Activated CD4-positive, alpha-beta memory T cell treated with anti-CD3 and anti-CD28 coated beads, Interleukin-2, amount 10 ng/mL, durations not matched to agents 7 days and 5 days (primary cell): ENCODE measurements around the gene P3H2. TPM values are rescaled to one million over a fixed set of nuclear protein-coding genes. Genes with fewer than 3 reads are reported as not detected.

ENCODE experiments used
- CTCF ChIA-PET: fragments of 350-600 bp; sonication (Branson Sonifier 250); formaldehyde crosslinking; loops from one replicate; lab custom pipeline; 2021; ENCODE audit warnings: antibody characterized with exemption, inconsistent platforms; lab: Charles Lee
- POLR2A ChIA-PET: fragments of 350-600 bp; sonication (Branson Sonifier 250); formaldehyde crosslinking; loops from one replicate; lab custom pipeline; 2021; ENCODE audit warnings: antibody characterized with exemption; lab: Charles Lee
- DNase-seq: peaks from one replicate; pipeline ENCODE4 v3.0.0-alpha.2; 2020
- H3K27ac Mint-ChIP-seq: one replicate; pipeline ENCODE4 v1.8.0; 2021; ENCODE audit warnings: mild to moderate bottlenecking, mixed read lengths
- H3K27me3 Mint-ChIP-seq: one replicate; pipeline ENCODE4 v1.8.0; 2021; ENCODE audit warnings: mixed read lengths
- H3K36me3 Mint-ChIP-seq: one replicate; pipeline ENCODE4 v1.8.0; 2021; ENCODE audit warnings: low read depth, mixed read lengths
- H3K4me1 Mint-ChIP-seq: one replicate; pipeline ENCODE4 v1.8.0; 2021; ENCODE audit warnings: mixed read lengths
- H3K4me3 Mint-ChIP-seq: one replicate; pipeline ENCODE4 v1.8.0; 2021; ENCODE audit warnings: mild to moderate bottlenecking, mixed read lengths
- H3K9me3 Mint-ChIP-seq: one replicate; pipeline ENCODE4 v1.8.0; 2021; ENCODE audit warnings: mixed read lengths
- total RNA-seq, 2 experiments: library from RNA; stranded (reverse); gene quantifications; one replicate each; pipeline ENCODE4 v1.2.3, GENCODE V29; 2021

Gene P3H2
- total RNA-seq, 2 experiments from 2014 or later = not detected

GRCh38 chr3:189983612-189984011 lies 137.1 kb downstream of the P3H2 start:
- POLR2A ChIA-PET = no interaction called here
- H3K4me3 Mint-ChIP-seq = no peak overlapping the region
- CTCF ChIA-PET = no interaction called here
- no peaks in the 10 kb centered on the region for H3K36me3 Mint-ChIP-seq
- H3K27ac Mint-ChIP-seq = no peak overlapping the region
- no peak for DNase-seq
- peaks cover 4% of the 10 kb centered on the region for H3K27me3 Mint-ChIP-seq
- H3K4me1 Mint-ChIP-seq = no peaks in the 10 kb centered on the region
- H3K9me3 Mint-ChIP-seq = no peaks in the 10 kb centered on the region

GRCh38 chr3:189982321-189982945 lies 138.3 kb downstream of the P3H2 start:
- Mint-ChIP-seq H3K4me1 (no peaks in the 10 kb centered on the region), H3K27ac (no peak overlapping the region), H3K9me3 (no peaks in the 10 kb centered on the region), H3K36me3 (no peaks in the 10 kb centered on the region), H3K27me3 (peaks cover 4% of the 10 kb centered on the region), H3K4me3 (no peak overlapping the region)
- DNase-seq = no peak
- ChIA-PET CTCF (no interaction called here), POLR2A (no interaction called here)

GRCh38 chr3:189981668-189982067 lies 139.0 kb downstream of the P3H2 start:
- H3K27me3 Mint-ChIP-seq = peaks cover 10% of the 10 kb centered on the region
- H3K27ac Mint-ChIP-seq = no peak overlapping the region
- ChIA-PET CTCF (interaction anchor here (0.9 kb wide), 1 partner anchor 221 kb away, joined by 3 read pairs; no protein-coding TSS in a partner anchor), POLR2A (no interaction called here)
- no peaks in the 10 kb centered on the region for H3K4me1 Mint-ChIP-seq
- no peaks in the 10 kb centered on the region for H3K36me3 Mint-ChIP-seq
- no peaks in the 10 kb centered on the region for H3K9me3 Mint-ChIP-seq
- no peak for DNase-seq
- H3K4me3 Mint-ChIP-seq = no peak overlapping the region

GRCh38 chr3:189978753-189979152 lies 141.9 kb downstream of the P3H2 start:
- DNase-seq = no peak
- Mint-ChIP-seq H3K4me3 (no peak overlapping the region), H3K4me1 (no peaks in the 10 kb centered on the region), H3K27me3 (peaks cover 16% of the 10 kb centered on the region), H3K9me3 (no peaks in the 10 kb centered on the region), H3K27ac (no peak overlapping the region), H3K36me3 (no peaks in the 10 kb centered on the region)
- ChIA-PET POLR2A (no interaction called here), CTCF (interaction anchor here (0.7 to 1.7 kb wide), 2 partner anchors 15 to 18 kb away, joined by 3 to 5 read pairs; no protein-coding TSS in a partner anchor)

GRCh38 chr3:189977174-189977573 lies 143.5 kb downstream of the P3H2 start:
- H3K36me3 Mint-ChIP-seq = no peaks in the 10 kb centered on the region
- ChIA-PET POLR2A (no interaction called here), CTCF (interaction anchor here (1.7 kb wide), 1 partner anchor 16 kb away, joined by 5 read pairs; no protein-coding TSS in a partner anchor)
- H3K27me3 Mint-ChIP-seq = peaks cover 14% of the 10 kb centered on the region
- H3K4me3 Mint-ChIP-seq = no peak overlapping the region
- H3K9me3 Mint-ChIP-seq = no peaks in the 10 kb centered on the region
- H3K4me1 Mint-ChIP-seq = no peaks in the 10 kb centered on the region
- H3K27ac Mint-ChIP-seq = no peak overlapping the region
- no peak for DNase-seq

- no peak overlapping the region for H3K4me3 Mint-ChIP-seq
- H3K4me1 Mint-ChIP-seq = no peaks in the 10 kb centered on the region
- H3K9me3 Mint-ChIP-seq = no peaks in the 10 kb centered on the region
- no peak for DNase-seq
- no peaks in the 10 kb centered on the region for H3K36me3 Mint-ChIP-seq
- peaks cover 14% of the 10 kb centered on the region for H3K27me3 Mint-ChIP-seq
- POLR2A ChIA-PET = no interaction called here
- no peak overlapping the region for H3K27ac Mint-ChIP-seq
- CTCF ChIA-PET = interaction anchor here (0.9 kb wide), 1 partner anchor 28 kb away, joined by 3 read pairs; no protein-coding TSS in a partner anchor
Measured at GRCh38 chr3:189975391-189975990, 145.2 kb downstream of the P3H2 start.

- no peaks in the 10 kb centered on the region for H3K36me3 Mint-ChIP-seq
Measured at GRCh38 chr3:189974359-189974758, 146.3 kb downstream of the P3H2 start.

GRCh38 chr3:189967254-189967865 lies 153.3 kb downstream of the P3H2 start:
- ChIA-PET POLR2A (no interaction called here), CTCF (interaction anchor here (0.6 to 2.2 kb wide), 9 partner anchors 11 to 355 kb away, joined by 3 to 14 read pairs (median 4); partner anchors contain the start of gene CLDN1)
- Mint-ChIP-seq H3K9me3 (no peaks in the 10 kb centered on the region), H3K36me3 (no peaks in the 10 kb centered on the region), H3K4me1 (peaks cover 3% of the 10 kb centered on the region), H3K27ac (no peak overlapping the region), H3K27me3 (peaks cover 9% of the 10 kb centered on the region), H3K4me3 (no peak overlapping the region)
- DNase-seq = no peak

More at GRCh38 chr3:189974359-189974758, 146.3 kb downstream of the P3H2 start:
- Mint-ChIP-seq H3K4me1 (no peaks in the 10 kb centered on the region), H3K4me3 (no peak overlapping the region), H3K9me3 (no peaks in the 10 kb centered on the region), H3K27ac (no peak overlapping the region), H3K27me3 (peaks cover 14% of the 10 kb centered on the region)
- ChIA-PET CTCF (interaction anchor here (3.4 kb wide), 1 partner anchor 12 kb away, joined by 17 read pairs; no protein-coding TSS in a partner anchor), POLR2A (no interaction called here)
- DNase-seq = no peak

- POLR2A ChIA-PET = no interaction called here
- no peak for DNase-seq
- H3K27ac Mint-ChIP-seq = no peak overlapping the region
- H3K4me1 Mint-ChIP-seq = peaks cover 3% of the 10 kb centered on the region
- CTCF ChIA-PET = interaction anchor here (0.6 to 2.2 kb wide), 8 partner anchors 16 to 356 kb away, joined by 3 to 14 read pairs (median 4); partner anchors contain the start of gene CLDN1
- H3K27me3 Mint-ChIP-seq = peaks cover 9% of the 10 kb centered on the region
- H3K9me3 Mint-ChIP-seq = no peaks in the 10 kb centered on the region
- no peak overlapping the region for H3K4me3 Mint-ChIP-seq
- H3K36me3 Mint-ChIP-seq = no peaks in the 10 kb centered on the region
Measured at GRCh38 chr3:189966843-189967242, 153.9 kb downstream of the P3H2 start.

- DNase-seq = no peak
- Mint-ChIP-seq H3K4me1 (peaks cover 13% of the 10 kb centered on the region), H3K27ac (no peak overlapping the region), H3K9me3 (no peaks in the 10 kb centered on the region), H3K36me3 (no peaks in the 10 kb centered on the region), H3K27me3 (peaks cover 9% of the 10 kb centered on the region), H3K4me3 (no peak overlapping the region)
- POLR2A ChIA-PET = no interaction called here
- CTCF ChIA-PET = interaction anchor here (1.4 to 3.3 kb wide), 2 partner anchors 238 to 358 kb away, joined by 4 to 13 read pairs; partner anchors contain the start of gene CLDN1
Measured at GRCh38 chr3:189964623-189965332, 155.9 kb downstream of the P3H2 start.

GRCh38 chr3:189962466-189962865 lies 158.2 kb downstream of the P3H2 start:
- ChIA-PET CTCF (interaction anchor here (0.6 to 3.3 kb wide), 12 partner anchors 8 to 806 kb away, joined by 3 to 17 read pairs (median 6); partner anchors contain the start of gene CLDN1), POLR2A (no interaction called here)
- Mint-ChIP-seq H3K36me3 (no peaks in the 10 kb centered on the region), H3K27ac (no peak overlapping the region), H3K4me3 (no peak overlapping the region), H3K27me3 (peaks cover 16% of the 10 kb centered on the region), H3K9me3 (no peaks in the 10 kb centered on the region), H3K4me1 (peaks cover 13% of the 10 kb centered on the region)
- no peak for DNase-seq

- POLR2A ChIA-PET = no interaction called here
- H3K36me3 Mint-ChIP-seq = no peaks in the 10 kb centered on the region
- H3K27ac Mint-ChIP-seq = no peak overlapping the region
Measured at GRCh38 chr3:189961522-189962161, 159.1 kb downstream of the P3H2 start.

More at GRCh38 chr3:189961522-189962161, 159.1 kb downstream of the P3H2 start:
- peak; percentile 74 for DNase-seq
- CTCF ChIA-PET = interaction anchor here (0.6 to 3.3 kb wide), 36 partner anchors 9 to 1480 kb away, joined by 3 to 21 read pairs (median 4); partner anchors contain the start of gene CLDN1
- peaks cover 9% of the 10 kb centered on the region for H3K4me1 Mint-ChIP-seq
- no peaks in the 10 kb centered on the region for H3K9me3 Mint-ChIP-seq
- H3K27me3 Mint-ChIP-seq = peaks cover 16% of the 10 kb centered on the region
- H3K4me3 Mint-ChIP-seq = no peak overlapping the region
